Measurements from ENCODE around the gene TAS2R4. TPM values are rescaled to one million over a fixed set of nuclear protein-coding genes. Genes with fewer than 3 reads are reported as not detected.

The TAS2R4 gene
- total RNA-seq = under 1 TPM; 0.32 to 0.94 (median 0.75) TPM
- polyA plus RNA-seq = under 1 TPM; 0.31 to 0.76 TPM

DNA sequence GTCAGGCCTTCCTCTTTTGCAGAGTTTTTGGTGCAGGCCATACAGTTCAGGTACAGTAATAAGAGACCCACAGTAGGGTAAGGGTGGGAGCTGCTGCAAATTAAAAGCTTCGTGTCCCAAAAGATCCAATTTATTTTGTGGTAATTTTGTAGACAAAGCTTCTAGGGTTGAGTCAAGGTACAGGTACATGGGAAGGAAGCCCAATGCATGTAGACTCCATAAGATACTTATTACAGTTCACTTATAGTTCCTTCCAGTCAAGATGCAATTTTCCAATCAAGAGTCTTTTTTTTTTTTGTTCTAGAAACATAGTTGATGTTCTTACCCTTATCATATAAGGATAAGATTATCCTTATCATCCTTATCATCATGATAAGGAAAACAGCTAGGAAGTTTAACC is at the start of gene TAS2R4:
TAS2R4 (plus strand) TSS at position 301 of the 400 bp plus-strand sequence. CDS start 1,815 bp downstream, outside the sequence.
- intact Hi-C loops (cut with DNase I) = no loop called here
- H3K36me3 ChIP-seq = no peaks in the 10 kb centered on the region
- no peak for TF ChIP-seq CTCF (IDR thresholded peaks at IDR 0.05)
- H3K4me3 ChIP-seq = no peak within 1 kb of the TSS
- 94 to 100% methylated on average over 1 of the region's 1 CpG for WGBS, 2 donors
- H3K27me3 ChIP-seq = no peaks in the 10 kb centered on the region
- H3K27ac ChIP-seq = no peak within 1 kb of the TSS
- no peaks in the 10 kb centered on the region for H3K9me3 ChIP-seq
- ATAC-seq = no peak
- no peaks in the 10 kb centered on the region for H3K4me1 ChIP-seq
- FAIRE-seq = no peak
- no peak for DNase-seq

- no peak for TF ChIP-seq CTCF (IDR thresholded peaks at IDR 0.05)
- 89 to 90% methylated on average over 1 of the region's 1 CpG for WGBS, 2 donors
- H3K4me3 ChIP-seq = no peak overlapping the region
- H3K9me3 ChIP-seq = no peaks in the 10 kb centered on the region
- ATAC-seq (no peak), DNase-seq (no peak), FAIRE-seq (no peak)
- H3K27ac ChIP-seq = no peak overlapping the region
- no peaks in the 10 kb centered on the region for H3K4me1 ChIP-seq
- no peaks in the 10 kb centered on the region for H3K27me3 ChIP-seq
- H3K36me3 ChIP-seq = no peaks in the 10 kb centered on the region
- intact Hi-C loops (cut with DNase I) = no loop called here
These were observed 47.5 kb upstream of the TAS2R4 start for GRCh38 chr7:141729020-141729419.

DNA sequence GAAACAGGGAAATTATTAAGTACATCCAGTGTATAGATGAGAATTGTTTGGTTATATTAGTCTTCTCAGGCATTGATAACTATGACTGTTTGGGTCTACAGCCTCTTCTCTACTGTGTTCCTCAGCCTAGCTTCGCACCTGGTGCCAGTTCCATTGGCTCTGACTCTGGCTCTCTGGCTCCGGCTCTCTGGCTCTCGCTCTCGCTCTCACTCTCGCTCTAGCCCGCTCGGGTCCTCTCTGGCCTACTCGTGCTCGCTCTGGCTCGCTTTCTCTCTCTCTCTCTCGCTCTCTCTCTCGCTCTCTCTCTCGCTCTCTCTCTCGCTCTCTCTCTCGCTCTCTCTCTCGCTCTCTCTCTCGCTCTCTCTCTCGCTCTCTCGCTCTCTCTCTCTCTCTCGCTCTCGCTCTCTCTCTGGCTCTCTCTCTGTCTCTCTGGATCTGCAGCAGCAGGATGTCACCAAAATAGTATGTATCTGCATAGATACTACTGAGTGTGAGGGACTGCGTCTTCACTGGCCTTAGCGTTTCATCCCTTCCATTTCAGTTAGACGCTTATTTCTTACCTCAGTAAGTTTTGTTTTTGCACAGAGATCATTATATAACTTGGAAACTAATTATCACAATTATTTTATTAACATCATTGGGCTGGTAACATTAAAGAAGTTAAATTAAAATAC is 44.9 kb upstream of the TAS2R4 start:
- H3K27me3 ChIP-seq = no peaks in the 10 kb centered on the region
- intact Hi-C loops (cut with DNase I) = no loop called here
- FAIRE-seq (no peak), DNase-seq (no peak), ATAC-seq (peak in 1 of 4 donors; percentile 56)
- H3K36me3 ChIP-seq = no peaks in the 10 kb centered on the region
- 78 to 89% methylated on average over 21 to 24 of the region's 24 CpGs for WGBS, 2 donors
- no peaks in the 10 kb centered on the region for H3K9me3 ChIP-seq
- TF ChIP-seq CTCF (IDR thresholded peaks at IDR 0.05) = no peak
- H3K4me1 ChIP-seq = peaks cover 0 to under 1% (median 0%) of the 10 kb centered on the region in 3 donors
- H3K27ac ChIP-seq = no peak overlapping the region
- H3K4me3 ChIP-seq = no peak overlapping the region

DNA sequence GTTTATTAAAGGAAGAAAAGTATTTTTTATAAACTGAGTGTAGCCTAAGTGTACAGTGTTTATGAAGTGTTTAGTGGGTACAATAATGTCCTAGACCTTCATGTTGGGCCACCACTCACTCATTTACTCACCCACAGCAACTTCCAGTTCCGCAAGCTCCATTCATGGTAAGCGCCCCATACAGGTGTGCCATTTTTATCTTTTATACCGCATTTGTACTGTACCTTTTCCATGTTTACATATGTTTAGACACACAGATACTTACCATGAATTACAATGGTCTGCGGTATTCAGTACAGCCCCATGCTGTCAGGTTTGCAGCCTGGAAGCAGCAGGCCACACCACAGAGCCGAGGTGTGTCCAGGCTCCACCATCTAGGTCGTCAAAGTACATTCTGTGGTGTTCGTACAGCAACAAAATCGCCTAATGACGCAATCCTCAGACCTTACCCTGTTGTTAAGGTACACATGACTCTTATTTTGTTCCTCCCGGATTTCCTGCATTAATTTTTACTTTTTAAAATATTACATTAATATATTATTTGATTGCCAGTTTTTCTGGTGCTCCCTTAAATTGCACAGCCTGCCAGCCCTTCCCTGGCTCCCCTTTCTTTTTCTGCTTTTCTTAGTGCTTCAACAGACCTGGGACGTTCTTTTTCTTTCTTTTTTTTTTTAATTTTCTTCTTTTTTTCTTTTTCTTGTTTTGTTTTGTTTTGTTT is 39.2 kb upstream of the TAS2R4 start:
- DNase-seq (peak in 2 of 6 donors; percentile 4 to 24), FAIRE-seq (no peak), ATAC-seq (peak in 3 of 4 donors; percentile 22 to 38 (median 31))
- Histone ChIP-seq H3K36me3 (peaks cover 0 to 15% (median 5%) of the 10 kb centered on the region in 3 donors), H3K4me1 (peaks cover 14 to 23% (median 14%) of the 10 kb centered on the region in 3 donors), H3K27ac (peak overlapping the region; percentile 54 to 79 (median 75)), H3K9me3 (no peaks in the 10 kb centered on the region), H3K4me3 (peak overlapping the region; percentile 33 to 82 (median 58)), H3K27me3 (no peaks in the 10 kb centered on the region)
- WGBS, 2 donors = 40 to 52% methylated on average over 11 of the region's 11 CpGs
- no peak for TF ChIP-seq CTCF (IDR thresholded peaks at IDR 0.05)
- intact Hi-C loops (cut with DNase I) = no loop called here
